OCI-LY7 (cell line): ENCODE measurements around the gene STK11IP. TPM values are rescaled to one million over a fixed set of nuclear protein-coding genes. Genes with fewer than 3 reads are reported as not detected.

Source experiments
- BruUV-seq: library from RNA; stranded (reverse); fragments of 400-500 nt; replicated peaks from 2 replicates; lab custom pipeline; 2021; lab: Mats Ljungman, UMichigan
- CTCF ChIA-PET: fragments of 300-600 bp; sonication (Branson Sonifier 250); formaldehyde crosslinking; loops from one replicate; lab custom pipeline; 2022; ENCODE audit warnings: antibody characterized with exemption; ENCODE audit not compliant: unreplicated experiment; lab: Charles Lee
- POLR2A ChIA-PET: fragments of 300-600 bp; sonication (Branson Sonifier 250); formaldehyde crosslinking; loops from one replicate; lab custom pipeline; 2022; ENCODE audit warnings: antibody characterized with exemption; lab: Charles Lee
- DNase-seq: peaks from one replicate; pipeline ENCODE4 v3.0.0-alpha.2; 2015; ENCODE audit warnings: low spot score
- H2AFZ ChIP-seq: fragments of 200-600 bp; sonication (generic), shearing (Covaris generic); 2 replicates; pipeline ENCODE4 v1.6.1; 2014; ENCODE audit warnings: mild to moderate bottlenecking, antibody characterized with exemption, low read length, moderate library complexity
- H3K27ac ChIP-seq: fragments of 200-600 bp; sonication (generic); 2 replicates; pipeline ENCODE4 v1.5.1; 2014; ENCODE audit warnings: mixed run types, low read depth, mild to moderate bottlenecking, moderate library complexity, low read length, inconsistent platforms; ENCODE audit not compliant: poor library complexity, severe bottlenecking
- H3K36me3 ChIP-seq: fragments of 200-600 bp; sonication (generic); 2 replicates; pipeline ENCODE4 v1.6.1; 2014; ENCODE audit warnings: mild to moderate bottlenecking, antibody characterized with exemption, low read length, moderate library complexity, mixed read lengths; ENCODE audit not compliant: insufficient read depth
- H3K4me1 ChIP-seq: fragments of 200-600 bp; sonication (generic); 2 replicates; pipeline ENCODE4 v1.5.1; 2014; ENCODE audit warnings: mild to moderate bottlenecking, low read length; ENCODE audit not compliant: insufficient read depth, poor library complexity, severe bottlenecking
- H3K4me2 ChIP-seq: fragments of 200-600 bp; sonication (generic); 2 replicates; pipeline ENCODE4 v1.6.1; 2014; ENCODE audit warnings: mild to moderate bottlenecking, low read length
- H3K4me3 ChIP-seq: fragments of 200-600 bp; sonication (generic); 2 replicates; pipeline ENCODE4 v1.5.1; 2014; ENCODE audit warnings: mild to moderate bottlenecking, low read depth, low read length; ENCODE audit not compliant: poor library complexity, severe bottlenecking
- H3K79me2 ChIP-seq: fragments of 200-600 bp; sonication (generic); 2 replicates; pipeline ENCODE4 v1.6.1; 2016; ENCODE audit warnings: low read depth, mild to moderate bottlenecking, low read length, moderate library complexity, mixed read lengths; ENCODE audit not compliant: insufficient read depth
- H3K9me2 ChIP-seq: fragments of 200-600 bp; sonication (generic); 2 replicates; pipeline ENCODE4 v1.6.1; 2016; ENCODE audit warnings: mild to moderate bottlenecking, low read length, mixed read lengths; ENCODE audit not compliant: insufficient read depth
- H3K9me3 ChIP-seq: fragments of 200-600 bp; sonication (generic); 2 replicates; pipeline ENCODE4 v1.6.1; 2014; ENCODE audit warnings: mild to moderate bottlenecking, mixed run types, low read length, mixed read lengths
- H4K20me1 ChIP-seq: fragments of 200-600 bp; sonication (generic); 2 replicates; pipeline ENCODE4 v1.6.1; 2014; ENCODE audit warnings: mild to moderate bottlenecking, antibody characterized with exemption, low read length, moderate library complexity, mixed read lengths; ENCODE audit not compliant: insufficient read depth
- EZH2phosphoT487 ChIP-seq: fragments of 200-600 bp; sonication (generic); IDR thresholded peaks from 2 replicates; pipeline ENCODE4 v1.6.1; 2018; ENCODE audit warnings: low read depth, borderline replicate concordance, mild to moderate bottlenecking, mixed run types, antibody characterized with exemption, low read length, moderate library complexity, mixed read lengths
- intact Hi-C: fragments of 100-400 bp; cut with micrococcal nuclease; formaldehyde crosslinking; loops from one replicate; pipeline ENCODE4 v1.10.0; 2022; ENCODE audit not compliant: unreplicated experiment
- total RNA-seq, 2 experiments: library from RNA; depleted of rRNA in 1 of 2; stranded (reverse); fragments of >200 nt in 1 of 2; shearing (Covaris generic) in 1 of 2; gene quantifications; 2 replicates each; pipeline ENCODE4 v1.2.3, GENCODE V29; 2014 to 2022
- TF ChIP-seq, protein P1 (sequence below): fragments of 200-600 bp; sonication (generic); conservative IDR thresholded peaks from 2 replicates; pipeline ENCODE4 v1.5.1; 2014; ENCODE audit warnings: mild to moderate bottlenecking, antibody characterized with exemption, low read length, moderate library complexity, mixed read lengths

STK11IP gene
- total RNA-seq, 2 experiments from 2014 or later: 26.5 to 37.6 TPM

DNA sequence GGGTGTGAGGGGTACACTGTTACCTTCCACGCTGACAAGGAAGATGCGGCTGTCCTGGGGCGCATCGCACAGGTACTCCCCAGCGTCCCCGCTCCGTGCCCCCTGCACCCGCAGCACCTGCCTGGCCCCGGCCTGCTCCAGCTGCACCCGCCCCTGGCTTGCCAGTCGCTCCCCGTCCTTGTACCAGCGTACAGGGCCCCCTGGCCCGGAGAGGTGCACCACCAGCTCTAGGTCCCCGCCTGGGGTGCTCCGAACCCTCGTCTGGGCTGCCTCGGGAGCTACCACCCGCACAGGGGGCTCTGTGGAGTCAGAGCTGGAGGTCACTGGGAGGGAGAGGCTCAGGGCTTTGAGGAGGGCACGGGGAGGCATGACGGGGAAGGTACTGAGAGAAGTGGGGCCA is 40.3 kb upstream of the STK11IP start:
- CTCF ChIA-PET: no interaction called here
- TF ChIP-seq, protein P1, sequence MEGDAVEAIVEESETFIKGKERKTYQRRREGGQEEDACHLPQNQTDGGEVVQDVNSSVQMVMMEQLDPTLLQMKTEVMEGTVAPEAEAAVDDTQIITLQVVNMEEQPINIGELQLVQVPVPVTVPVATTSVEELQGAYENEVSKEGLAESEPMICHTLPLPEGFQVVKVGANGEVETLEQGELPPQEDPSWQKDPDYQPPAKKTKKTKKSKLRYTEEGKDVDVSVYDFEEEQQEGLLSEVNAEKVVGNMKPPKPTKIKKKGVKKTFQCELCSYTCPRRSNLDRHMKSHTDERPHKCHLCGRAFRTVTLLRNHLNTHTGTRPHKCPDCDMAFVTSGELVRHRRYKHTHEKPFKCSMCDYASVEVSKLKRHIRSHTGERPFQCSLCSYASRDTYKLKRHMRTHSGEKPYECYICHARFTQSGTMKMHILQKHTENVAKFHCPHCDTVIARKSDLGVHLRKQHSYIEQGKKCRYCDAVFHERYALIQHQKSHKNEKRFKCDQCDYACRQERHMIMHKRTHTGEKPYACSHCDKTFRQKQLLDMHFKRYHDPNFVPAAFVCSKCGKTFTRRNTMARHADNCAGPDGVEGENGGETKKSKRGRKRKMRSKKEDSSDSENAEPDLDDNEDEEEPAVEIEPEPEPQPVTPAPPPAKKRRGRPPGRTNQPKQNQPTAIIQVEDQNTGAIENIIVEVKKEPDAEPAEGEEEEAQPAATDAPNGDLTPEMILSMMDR: no peak
- TF ChIP-seq EZH2phosphoT487: no peak
- BruUV-seq: no TSS peak

DNA sequence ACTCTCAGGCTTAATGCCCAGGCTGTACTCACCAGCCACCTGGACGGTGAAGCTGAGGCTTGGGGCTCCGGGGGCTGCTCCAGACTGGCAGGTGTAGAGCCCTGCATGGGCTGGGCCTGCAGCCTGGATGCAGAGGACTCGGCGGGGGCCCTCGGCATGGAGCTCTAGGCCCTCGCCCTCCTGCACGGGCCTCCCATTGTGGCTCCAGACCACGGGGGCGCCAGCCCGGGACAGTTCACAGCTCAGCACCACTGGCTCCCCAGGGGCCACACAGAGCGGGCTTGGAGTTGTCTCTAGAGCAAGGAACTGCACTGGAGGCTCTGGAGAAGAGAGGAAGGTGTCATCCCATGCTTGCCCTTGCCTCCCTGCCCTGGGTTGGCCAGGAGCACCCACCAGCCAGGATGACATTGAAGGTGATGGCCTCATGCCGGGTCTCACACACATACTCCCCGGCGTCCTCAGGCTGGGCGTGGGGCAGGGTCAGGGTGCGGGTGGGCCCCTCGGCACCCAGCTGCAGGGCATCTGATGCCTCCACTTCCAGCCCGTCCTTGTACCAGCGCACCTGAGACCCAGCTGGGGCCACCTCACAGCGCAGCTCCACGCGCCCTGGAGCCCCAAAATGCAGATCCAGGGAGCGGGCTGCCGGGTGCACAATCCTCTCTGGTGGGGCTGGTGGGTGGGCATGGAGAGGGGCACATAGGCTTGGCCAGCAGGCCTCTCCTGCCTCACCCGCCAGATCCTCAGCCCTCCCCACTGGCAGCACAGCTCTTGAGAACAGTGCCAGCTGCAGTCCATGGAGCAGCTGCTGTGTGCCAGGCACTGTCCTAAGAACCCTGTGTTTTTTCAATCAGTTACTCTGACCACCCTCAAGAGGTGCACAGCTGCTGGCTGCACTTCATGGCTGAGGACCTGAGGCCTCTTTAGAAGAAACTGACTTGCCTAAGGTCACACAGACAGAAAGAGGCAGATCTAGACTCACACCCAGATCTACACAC is 39.6 kb upstream of the STK11IP start:
- TF ChIP-seq, protein P1: no peak
- TF ChIP-seq EZH2phosphoT487: no peak
- no peak overlapping the region for H3K4me3 ChIP-seq
- ChIA-PET POLR2A (no interaction called here), CTCF (interaction anchor here (0.6 kb wide), 1 partner anchor 97 kb away, joined by 3 read pairs; no protein-coding TSS in a partner anchor)
- no peaks in the 10 kb centered on the region for H3K36me3 ChIP-seq
- H3K4me1 ChIP-seq: no peaks in the 10 kb centered on the region
- no peaks in the 10 kb centered on the region for H3K9me2 ChIP-seq
- no peak for DNase-seq
- H3K4me2 ChIP-seq: no peak overlapping the region
- BruUV-seq: no TSS peak
- intact Hi-C loops: no loop called here
- no peaks in the 10 kb centered on the region for H3K9me3 ChIP-seq
- no peaks in the 10 kb centered on the region for H4K20me1 ChIP-seq
- no peak overlapping the region for H2AFZ ChIP-seq
- H3K79me2 ChIP-seq: no peaks in the 10 kb centered on the region
- no peak overlapping the region for H3K27ac ChIP-seq

More for the DNA sequence above, 40.3 kb upstream of the STK11IP start:
- H3K4me3 ChIP-seq: no peak overlapping the region
- no peaks in the 10 kb centered on the region for H3K79me2 ChIP-seq
- H3K9me2 ChIP-seq: no peaks in the 10 kb centered on the region
- H3K36me3 ChIP-seq: no peaks in the 10 kb centered on the region
- no peak overlapping the region for H3K4me2 ChIP-seq
- POLR2A ChIA-PET: no interaction called here
- no peaks in the 10 kb centered on the region for H3K9me3 ChIP-seq
- H2AFZ ChIP-seq: no peak overlapping the region
- no peaks in the 10 kb centered on the region for H3K4me1 ChIP-seq
- no peaks in the 10 kb centered on the region for H4K20me1 ChIP-seq
- no peak overlapping the region for H3K27ac ChIP-seq
- intact Hi-C loops: no loop called here
- DNase-seq: no peak
